HFFc6 (cell line): ENCODE measurements around the gene CRYBG1. TPM values are rescaled to one million over a fixed set of nuclear protein-coding genes. Genes with fewer than 3 reads are reported as not detected.

ENCODE experiments used
- DNase-seq: peaks from one replicate; pipeline ENCODE4 v3.0.0-alpha.2; 2018
- H3K27ac Mint-ChIP-seq: 2 replicates; pipeline ENCODE4 v1.8.0; 2020; ENCODE audit warnings: mild to moderate bottlenecking, mixed read lengths
- H3K27me3 Mint-ChIP-seq: 2 replicates; pipeline ENCODE4 v1.8.0; 2021; ENCODE audit warnings: mild to moderate bottlenecking, moderate library complexity, mixed read lengths; ENCODE audit not compliant: insufficient read depth
- H3K36me3 Mint-ChIP-seq: 2 replicates; pipeline ENCODE4 v1.8.0; 2021; ENCODE audit warnings: low read depth, mixed read lengths
- H3K4me1 Mint-ChIP-seq: 2 replicates; pipeline ENCODE4 v1.8.0; 2020; ENCODE audit warnings: low read depth, mixed read lengths
- H3K4me3 Mint-ChIP-seq: 2 replicates; pipeline ENCODE4 v1.8.0; 2020; ENCODE audit warnings: mild to moderate bottlenecking, moderate library complexity, mixed read lengths
- H3K9me3 Mint-ChIP-seq: 2 replicates; pipeline ENCODE4 v1.8.0; 2020; ENCODE audit warnings: mild to moderate bottlenecking, mixed read lengths
- CTCF ChIP-seq: fragments of 200-600 bp; sonication (generic); IDR thresholded peaks from 2 replicates; pipeline ENCODE4 v1.5.0; 2021; ENCODE audit warnings: antibody characterized with exemption, mild to moderate bottlenecking
- total RNA-seq, 6 experiments: library from RNA; stranded (reverse); fragmentation: NEBNext Ultra II Directional; extraction: Animal tissue kit (Norgen Biotek cat#: 25700); gene quantifications; 2 replicates in 1 of 6; 3 replicates in 5 of 6; pipeline ENCODE4 v1.2.3, GENCODE V29; 2021

Gene CRYBG1
- total RNA-seq, 6 experiments from 2014 or later, result 8.2 to 10.9 (median 9.8) TPM

DNA sequence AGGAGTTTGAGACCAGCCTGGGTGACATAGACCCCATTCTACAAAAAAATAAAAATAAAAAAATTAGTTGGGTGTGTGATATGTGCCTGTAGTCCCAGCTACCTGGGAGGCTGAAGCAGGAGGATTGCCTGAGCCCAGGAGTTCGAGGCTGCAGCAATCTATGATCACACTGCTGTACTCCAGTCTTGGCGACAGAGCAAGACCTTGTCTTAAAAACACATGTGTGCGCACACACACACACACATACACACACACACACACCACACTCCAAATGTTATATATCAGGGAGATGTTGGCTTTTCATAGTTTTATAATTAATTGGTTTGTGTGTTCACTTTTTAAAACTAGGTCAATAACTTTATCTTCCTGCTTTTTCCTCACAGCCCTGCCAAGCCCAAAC, 158.2 kb downstream of the CRYBG1 start:
- no peak for DNase-seq
- Mint-ChIP-seq H3K27ac (peak overlapping the region; percentile 96), H3K4me3 (peak overlapping the region; percentile 66), H3K9me3 (no peaks in the 10 kb centered on the region), H3K36me3 (peaks cover 14% of the 10 kb centered on the region), H3K27me3 (no peaks in the 10 kb centered on the region), H3K4me1 (peaks cover 75% of the 10 kb centered on the region)
- no peak for TF ChIP-seq CTCF

GRCh38 chr6:106519460-106520394, 159.2 kb downstream of the CRYBG1 start:
- Mint-ChIP-seq H3K27me3 (no peaks in the 10 kb centered on the region; the same call in 1 of the 2 replicates), H3K27ac (peak overlapping the region; percentile 96), H3K9me3 (no peaks in the 10 kb centered on the region), H3K36me3 (peaks cover 14% of the 10 kb centered on the region), H3K4me3 (peak overlapping the region; percentile 66), H3K4me1 (peaks cover 67% of the 10 kb centered on the region)
- DNase-seq, result peak; percentile 91
- TF ChIP-seq CTCF, result no peak

DNA sequence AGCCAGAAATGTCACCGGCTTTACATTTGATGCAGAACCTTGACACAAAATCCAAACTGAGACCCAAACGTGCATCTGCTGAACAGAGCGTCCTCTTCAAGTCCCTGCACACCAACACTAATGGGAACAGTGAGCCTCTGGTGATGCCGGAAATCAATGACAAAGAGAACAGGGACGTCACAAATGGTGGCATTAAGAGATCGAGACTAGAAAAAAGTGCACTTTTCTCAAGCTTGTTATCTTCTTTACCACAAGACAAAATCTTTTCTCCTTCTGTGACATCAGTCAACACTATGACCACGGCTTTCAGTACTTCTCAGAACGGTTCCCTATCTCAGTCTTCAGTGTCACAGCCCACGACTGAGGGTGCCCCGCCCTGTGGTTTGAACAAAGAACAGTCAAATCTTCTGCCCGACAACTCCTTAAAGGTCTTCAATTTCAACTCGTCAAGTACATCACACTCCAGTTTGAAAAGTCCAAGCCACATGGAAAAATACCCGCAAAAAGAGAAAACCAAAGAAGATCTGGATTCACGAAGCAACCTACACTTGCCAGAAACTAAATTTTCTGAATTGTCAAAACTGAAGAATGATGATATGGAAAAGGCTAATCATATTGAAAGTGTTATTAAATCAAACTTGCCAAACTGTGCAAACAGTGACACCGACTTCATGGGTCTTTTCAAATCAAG, 160.3 kb downstream of the CRYBG1 start:
- TF ChIP-seq CTCF, result no peak
- Mint-ChIP-seq H3K27ac (0 out of 2 replicates have a peak overlapping the region, but pooled peaks have one; percentile 17), H3K27me3 (no peaks in the 10 kb centered on the region; the same call in 1 of the 2 replicates), H3K36me3 (peaks cover 14% of the 10 kb centered on the region), H3K4me3 (no peak overlapping the region), H3K4me1 (peaks cover 70% of the 10 kb centered on the region), H3K9me3 (no peaks in the 10 kb centered on the region)
- DNase-seq, result no peak

GRCh38 chr6:106522562-106523250, 162.2 kb downstream of the CRYBG1 start:
- Mint-ChIP-seq H3K27ac (no peak overlapping the region), H3K36me3 (peaks cover 14% of the 10 kb centered on the region), H3K27me3 (no peaks in the 10 kb centered on the region; the same call in 1 of the 2 replicates), H3K9me3 (no peaks in the 10 kb centered on the region), H3K4me3 (no peak overlapping the region), H3K4me1 (peaks cover 78% of the 10 kb centered on the region)
- TF ChIP-seq CTCF, result no peak
- no peak for DNase-seq

DNA sequence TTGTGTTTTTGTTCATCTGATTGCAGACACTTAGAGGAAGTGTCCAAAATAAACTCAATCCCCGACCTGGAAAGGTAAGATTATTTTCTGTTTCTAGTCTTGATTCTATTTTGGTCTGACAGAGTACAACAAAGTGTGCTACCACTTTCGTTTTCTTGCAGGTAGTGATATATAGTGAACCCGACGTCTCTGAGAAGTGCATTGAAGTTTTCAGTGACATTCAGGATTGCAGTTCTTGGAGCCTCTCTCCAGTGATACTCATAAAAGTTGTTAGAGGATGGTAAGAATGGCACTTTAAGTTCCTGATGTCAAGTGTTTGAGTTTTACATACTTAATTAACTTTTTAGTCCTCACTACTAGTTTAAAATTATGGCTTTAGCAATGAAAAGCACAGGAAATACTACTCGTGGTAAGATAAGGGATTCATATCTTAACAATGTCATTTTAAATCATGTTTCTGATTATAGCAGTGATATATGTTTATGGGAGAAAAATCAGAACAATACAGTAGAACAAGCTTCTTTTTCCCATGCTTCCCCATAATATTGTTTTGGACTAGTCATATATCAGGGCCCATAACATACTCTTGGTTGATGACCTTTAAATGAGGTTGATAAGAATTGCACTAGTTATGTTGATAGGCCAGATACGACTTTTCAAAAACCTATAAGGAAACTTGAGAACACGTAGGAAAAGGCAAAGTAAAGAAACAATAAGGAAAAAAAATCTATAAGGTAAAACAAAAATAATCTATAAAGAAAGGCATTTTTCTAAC, 164.8 kb downstream of the CRYBG1 start:
- peak overlapping the region; percentile 60; the same call in 1 of the 2 replicates for H3K27ac Mint-ChIP-seq
- DNase-seq, result no peak

More for the DNA sequence above, 164.8 kb downstream of the CRYBG1 start:
- TF ChIP-seq CTCF, result no peak
- Mint-ChIP-seq H3K9me3 (no peaks in the 10 kb centered on the region), H3K27me3 (no peaks in the 10 kb centered on the region; the same call in 1 of the 2 replicates), H3K4me3 (peak overlapping the region; percentile 36), H3K4me1 (peaks cover 79% of the 10 kb centered on the region), H3K36me3 (peaks cover 19% of the 10 kb centered on the region)
